M059J (cell line): ENCODE measurements around the gene RAB31. TPM values are rescaled to one million over a fixed set of nuclear protein-coding genes. Genes with fewer than 3 reads are reported as not detected.

Experiments used
- DNase-seq: peaks from one replicate; pipeline ENCODE4 v3.0.0-alpha.2; 2012; ENCODE audit warnings: low read depth
- total RNA-seq: library from RNA; depleted of rRNA; stranded (reverse); fragments of >200 nt; shearing (Covaris generic); gene quantifications from 2 replicates; pipeline ENCODE4 v1.2.3, GENCODE V29; 2014

RAB31 gene
- total RNA-seq, 1 experiment from 2014 or later: 53.6 TPM

- DNase-seq: no peak
Measured at GRCh38 chr18:9861157-9861556, 153.1 kb downstream of the RAB31 start.

GRCh38 chr18:9861933-9862332, 153.8 kb downstream of the RAB31 start:
- DNase-seq: no peak

GRCh38 chr18:9862686-9863085, 154.6 kb downstream of the RAB31 start:
- DNase-seq: no peak

GRCh38 chr18:9863282-9863681, 155.2 kb downstream of the RAB31 start:
- no peak for DNase-seq

GRCh38 chr18:9865764-9866490, 157.8 kb downstream of the RAB31 start:
- DNase-seq: no peak

GRCh38 chr18:9866627-9867026, 158.5 kb downstream of the RAB31 start:
- no peak for DNase-seq

GRCh38 chr18:9867071-9867594, 159.0 kb downstream of the RAB31 start:
- peak; percentile 64 for DNase-seq

- DNase-seq: peak; percentile 22
Measured at GRCh38 chr18:9868857-9869714, 161.0 kb downstream of the RAB31 start.

DNA sequence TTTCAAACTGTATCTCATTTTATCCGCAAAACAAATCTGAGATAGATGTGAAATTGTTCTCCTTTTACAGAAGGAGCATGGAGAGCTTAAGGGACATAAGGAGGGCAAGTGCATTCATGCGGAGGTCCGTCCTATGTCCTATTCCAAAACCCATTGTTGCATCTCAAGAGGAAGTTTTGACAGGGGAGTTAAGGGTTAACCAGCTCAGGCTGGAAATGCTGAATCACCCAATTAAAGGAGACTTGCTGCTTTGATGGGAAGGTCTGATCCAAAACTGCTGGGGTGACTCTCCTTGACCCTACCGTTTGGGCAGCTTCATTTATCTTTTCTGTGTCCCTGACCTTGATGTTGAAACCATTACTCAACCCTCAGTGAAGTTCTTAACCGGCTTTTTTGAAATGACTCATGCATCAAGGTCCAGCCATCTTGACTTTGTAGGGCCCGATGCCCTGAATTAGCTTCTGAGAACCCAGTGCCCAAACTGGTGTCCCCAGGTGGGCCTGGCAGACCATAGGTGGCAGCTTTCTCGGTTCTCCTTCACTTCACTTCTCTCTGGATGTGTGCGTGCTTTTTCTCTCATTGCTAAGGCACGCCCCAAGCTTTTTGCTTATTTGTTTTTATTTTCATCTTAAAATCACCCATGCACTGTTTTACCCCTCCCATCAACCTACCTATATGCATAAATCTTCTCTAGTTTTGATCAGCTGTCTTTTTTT, 161.8 kb downstream of the RAB31 start:
- DNase-seq: peak; percentile 91

DNA sequence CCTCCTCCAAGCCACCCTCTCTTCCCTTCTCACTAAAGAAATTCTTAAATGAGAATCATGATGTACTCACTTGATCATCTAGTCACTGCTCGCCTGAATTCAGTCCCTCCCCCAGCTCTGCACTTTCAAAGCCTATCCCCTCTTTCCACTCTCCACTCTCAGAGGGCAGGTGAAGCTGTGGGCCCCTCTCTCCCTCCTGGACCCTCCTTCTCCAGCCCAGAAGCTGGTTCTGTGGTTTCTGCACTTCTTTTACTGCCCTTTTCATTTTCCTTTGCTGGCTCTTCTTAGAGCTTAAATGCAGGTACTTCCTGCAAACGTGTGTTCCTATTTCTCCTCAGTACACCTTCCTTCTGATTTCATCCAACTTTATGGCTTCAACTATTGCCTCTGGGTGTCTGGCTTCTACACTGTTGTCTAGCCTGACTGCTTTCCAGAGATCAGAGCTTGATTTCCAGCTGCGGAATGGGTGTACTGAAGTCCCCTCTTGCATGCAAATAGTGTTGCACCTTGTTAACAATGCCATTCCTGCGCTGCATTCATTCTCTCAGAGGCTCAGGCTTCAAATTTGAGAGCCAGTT, 162.4 kb downstream of the RAB31 start:
- DNase-seq: no peak

DNA sequence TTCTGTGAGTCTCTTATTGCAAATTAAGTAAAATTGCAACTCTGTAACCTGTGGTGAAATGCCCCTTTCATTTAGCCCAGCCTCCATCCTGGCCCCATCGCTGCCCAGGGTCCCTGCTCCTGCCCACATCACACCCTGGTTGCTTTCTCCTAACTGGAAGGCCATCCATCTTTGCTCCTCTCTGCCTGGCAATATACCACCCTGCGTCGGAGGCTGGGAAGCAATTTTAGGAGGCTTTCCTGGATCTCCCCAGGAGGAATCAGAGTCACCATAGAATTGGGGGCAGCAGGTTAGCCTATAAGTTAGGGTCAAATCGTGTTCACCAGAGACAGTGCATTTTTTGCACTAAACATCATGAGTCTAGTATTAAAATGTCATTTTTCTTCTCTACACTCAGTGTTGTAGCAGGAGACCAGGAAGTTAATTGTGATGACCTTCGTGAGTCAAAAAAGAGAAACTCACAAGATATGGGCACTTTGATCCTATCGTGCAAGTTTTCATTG, 163.2 kb downstream of the RAB31 start:
- DNase-seq: no peak

- DNase-seq: no peak
Measured at GRCh38 chr18:9872823-9873222, 164.7 kb downstream of the RAB31 start.

GRCh38 chr18:9874728-9875127, 166.6 kb downstream of the RAB31 start:
- DNase-seq: no peak

DNA sequence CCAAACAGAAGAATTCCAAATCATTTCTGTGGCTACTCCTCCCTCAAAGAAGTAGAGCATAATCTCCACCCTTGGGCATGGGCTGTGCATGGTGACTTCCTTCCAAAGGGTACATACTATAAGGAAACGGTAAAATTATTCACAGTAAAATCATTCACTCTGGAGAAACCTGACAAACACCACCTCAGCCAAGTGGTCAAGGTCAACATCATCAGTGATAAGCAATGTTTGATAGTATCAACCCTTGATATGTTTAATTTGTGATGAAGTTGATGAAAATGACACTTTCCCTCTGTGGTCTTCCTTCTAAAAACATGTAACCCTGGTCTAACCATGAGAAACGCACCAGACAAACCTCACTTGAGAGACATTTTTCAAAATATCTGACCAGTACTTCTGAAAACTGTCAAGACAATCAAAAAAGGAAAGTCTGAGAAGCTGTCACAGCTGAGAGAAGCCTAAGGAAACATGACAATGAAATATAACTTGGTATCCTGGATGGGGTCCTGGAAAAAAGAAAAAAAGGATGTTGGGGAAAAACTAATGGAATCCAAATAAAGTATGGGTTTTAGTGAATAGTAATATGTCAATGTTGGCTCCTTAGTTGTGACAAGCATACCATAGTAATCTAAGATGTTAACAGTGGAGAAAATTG, 168.2 kb downstream of the RAB31 start:
- no peak for DNase-seq

- DNase-seq: peak; percentile 89
Measured at GRCh38 chr18:9876867-9877654, 169.0 kb downstream of the RAB31 start.

GRCh38 chr18:9877655-9878014, 169.5 kb downstream of the RAB31 start:
- no peak for DNase-seq

DNA sequence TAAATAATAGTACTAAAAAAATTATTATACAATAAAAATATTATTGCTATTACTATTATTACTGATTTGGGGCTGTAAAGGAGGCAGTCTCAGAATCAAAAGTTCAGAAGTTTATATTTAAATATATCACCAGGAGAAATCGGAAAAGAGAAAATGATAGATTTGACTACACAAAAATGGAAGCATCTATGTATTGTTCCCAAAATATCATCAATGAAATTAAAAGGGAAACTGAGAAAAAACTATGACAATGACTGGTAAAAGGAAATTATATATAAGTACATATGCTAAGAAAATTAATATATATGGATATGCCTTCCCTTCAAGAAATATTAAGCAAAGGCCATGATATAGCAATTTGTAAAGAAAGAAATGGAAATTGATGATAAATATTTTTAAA, 170.0 kb downstream of the RAB31 start:
- DNase-seq: no peak

DNA sequence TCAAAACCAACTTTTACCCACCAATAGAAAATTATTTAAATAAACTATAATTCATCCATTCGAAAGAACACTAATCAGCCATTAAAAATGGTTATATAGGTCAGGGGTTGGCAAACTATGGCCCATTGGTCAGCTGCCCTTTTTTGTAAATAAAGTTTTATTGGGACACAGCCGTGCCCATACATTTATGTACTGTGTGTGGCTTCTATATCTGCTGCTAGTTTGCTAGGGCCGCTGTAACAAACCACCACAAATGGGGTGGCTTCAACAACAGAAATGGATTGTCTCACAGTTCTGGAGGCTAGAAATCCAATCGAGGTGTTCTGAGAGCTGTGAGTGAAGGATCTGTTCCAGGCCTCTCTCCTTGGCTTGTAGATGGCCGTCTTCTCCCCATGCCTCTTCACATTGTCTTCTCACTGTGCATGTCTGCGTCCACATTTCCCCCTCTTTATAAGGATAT, 170.7 kb downstream of the RAB31 start:
- no peak for DNase-seq

GRCh38 chr18:9884090-9884489, 176.0 kb downstream of the RAB31 start:
- no peak for DNase-seq

GRCh38 chr18:9884532-9885140, 176.5 kb downstream of the RAB31 start:
- DNase-seq: no peak
